Measurements from ENCODE around the gene PLD2. TPM values are rescaled to one million over a fixed set of nuclear protein-coding genes. Genes with fewer than 3 reads are reported as not detected.

PLD2 gene
- total and polyA plus RNA-seq, 2 donors (not counting 1 experiment from before 2014, with no cell fraction given): 53.1 to 69.2 TPM

DNA sequence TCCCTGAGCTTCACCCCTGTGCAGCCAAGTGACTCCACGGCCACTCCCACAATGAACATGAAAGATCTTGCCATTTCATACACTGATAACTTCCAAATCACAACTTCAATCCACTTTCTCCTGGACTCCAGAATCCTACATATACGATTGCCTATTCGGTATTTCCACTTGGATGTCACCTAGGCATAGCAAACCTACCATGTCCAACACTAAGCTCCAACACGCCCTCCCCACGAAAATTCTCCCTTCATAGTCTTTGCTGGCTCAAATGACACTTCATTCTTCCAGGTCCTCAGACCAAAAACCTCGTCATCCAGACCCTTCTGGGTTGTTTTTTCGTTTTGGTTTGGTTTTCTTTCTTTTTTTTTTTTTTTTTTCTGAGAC is 16.3 kb upstream of the PLD2 start:
- H3K9me3 ChIP-seq (ENCODE audit: control extremely low read depth in 1 of 3, control insufficient read depth in 2 of 3, insufficient read depth in 1 of 3, low read length in 2 of 3): peaks cover 0 to 21% (median 0%) of the 10 kb centered on the region in 3 donors
- H3K4me3 ChIP-seq (ENCODE audit: control extremely low read depth in 1 of 5, extremely low read depth in 1 of 5, insufficient read depth in 1 of 5, low read depth in 2 of 5, low read length in 4 of 5): peak overlapping the region; percentile 27 to 70 (median 63)
- H3K9ac ChIP-seq (ENCODE audit: low read length): peak overlapping the region; percentile 70
- H3K27ac ChIP-seq (ENCODE audit: low read length in 2 of 2): peak overlapping the region in 1 of 2 donors; percentile 53
- H3K79me2 ChIP-seq (ENCODE audit: control insufficient read depth, insufficient read depth, low read length): no peaks in the 10 kb centered on the region
- WGBS (ENCODE audit: insufficient coverage): 76% methylated on average over 3 of the region's 7 CpGs
- no peaks in the 10 kb centered on the region for H4K20me1 ChIP-seq (ENCODE audit: control insufficient read depth, insufficient read depth, low read length, poor library complexity, severe bottlenecking)
- Mint-ChIP-seq H3K9me3 (ENCODE audit: insufficient read depth) (no peaks in the 10 kb centered on the region), H3K27ac (peak overlapping the region; percentile 93), H3K27me3 (peaks cover 22% of the 10 kb centered on the region), H3K4me1 (peaks cover 26% of the 10 kb centered on the region), H3K4me3 (peak overlapping the region; percentile 94)
- TF ChIP-seq, protein P1, sequence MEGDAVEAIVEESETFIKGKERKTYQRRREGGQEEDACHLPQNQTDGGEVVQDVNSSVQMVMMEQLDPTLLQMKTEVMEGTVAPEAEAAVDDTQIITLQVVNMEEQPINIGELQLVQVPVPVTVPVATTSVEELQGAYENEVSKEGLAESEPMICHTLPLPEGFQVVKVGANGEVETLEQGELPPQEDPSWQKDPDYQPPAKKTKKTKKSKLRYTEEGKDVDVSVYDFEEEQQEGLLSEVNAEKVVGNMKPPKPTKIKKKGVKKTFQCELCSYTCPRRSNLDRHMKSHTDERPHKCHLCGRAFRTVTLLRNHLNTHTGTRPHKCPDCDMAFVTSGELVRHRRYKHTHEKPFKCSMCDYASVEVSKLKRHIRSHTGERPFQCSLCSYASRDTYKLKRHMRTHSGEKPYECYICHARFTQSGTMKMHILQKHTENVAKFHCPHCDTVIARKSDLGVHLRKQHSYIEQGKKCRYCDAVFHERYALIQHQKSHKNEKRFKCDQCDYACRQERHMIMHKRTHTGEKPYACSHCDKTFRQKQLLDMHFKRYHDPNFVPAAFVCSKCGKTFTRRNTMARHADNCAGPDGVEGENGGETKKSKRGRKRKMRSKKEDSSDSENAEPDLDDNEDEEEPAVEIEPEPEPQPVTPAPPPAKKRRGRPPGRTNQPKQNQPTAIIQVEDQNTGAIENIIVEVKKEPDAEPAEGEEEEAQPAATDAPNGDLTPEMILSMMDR (IDR thresholded peaks at IDR 0.05): no peak
- no peak for TF ChIP-seq EZH2 (IDR thresholded peaks at IDR 0.05; ENCODE audit: borderline replicate concordance, insufficient read depth, low read depth, low read length, poor library complexity, severe bottlenecking)
- no peaks in the 10 kb centered on the region for H3K36me3 ChIP-seq (replicated peaks in 1 of 2; ENCODE audit: control extremely low read depth in 1 of 2, control insufficient read depth in 1 of 2, extremely low read depth in 1 of 2, insufficient read depth in 2 of 2, low read length in 1 of 2)
- CTCF ChIA-PET: interaction anchor here (0.6 to 3.2 kb wide), 17 partner anchors 8 to 149 kb away, joined by 3 to 36 read pairs (median 5); partner anchors contain the start of genes ARRB2, MED11, MINK1 and RNF167
- H2AFZ ChIP-seq (ENCODE audit: insufficient read depth, low read depth, low read length, poor library complexity, severe bottlenecking): peak overlapping the region; percentile 86
- H3K4me2 ChIP-seq (replicated peaks; ENCODE audit: low read depth, low read length, poor library complexity, severe bottlenecking): peak overlapping the region; percentile 95
- no peak for ATAC-seq (ENCODE audit: low read depth)
- intact Hi-C loops (cut with micrococcal nuclease): loop anchor here (1.0 to 10.0 kb wide), 5 partner anchors 16 to 226 kb away; partner anchors contain the start of genes ARRB2, GGT6, MED11 and PLD2
- DNase-seq: no peak
- peaks cover 0 to 38% (median 24%) of the 10 kb centered on the region in 4 experiments for H3K27me3 ChIP-seq (replicated peaks in 1 of 4; ENCODE audit: control extremely low read depth in 1 of 4, control insufficient read depth in 3 of 4, insufficient read depth in 4 of 4, low read length in 3 of 4)
- POLR2A ChIA-PET: interaction anchor here (1.0 to 1.7 kb wide), 8 partner anchors 16 to 177 kb away, joined by 3 to 5 read pairs (median 4); partner anchors contain the start of genes MED11, MINK1, PLD2 and SPAG7
- H3K4me1 ChIP-seq (ENCODE audit: control insufficient read depth in 2 of 2, insufficient read depth in 2 of 2, low read length in 2 of 2): peaks cover 22 to 30% of the 10 kb centered on the region in 2 donors

DNA sequence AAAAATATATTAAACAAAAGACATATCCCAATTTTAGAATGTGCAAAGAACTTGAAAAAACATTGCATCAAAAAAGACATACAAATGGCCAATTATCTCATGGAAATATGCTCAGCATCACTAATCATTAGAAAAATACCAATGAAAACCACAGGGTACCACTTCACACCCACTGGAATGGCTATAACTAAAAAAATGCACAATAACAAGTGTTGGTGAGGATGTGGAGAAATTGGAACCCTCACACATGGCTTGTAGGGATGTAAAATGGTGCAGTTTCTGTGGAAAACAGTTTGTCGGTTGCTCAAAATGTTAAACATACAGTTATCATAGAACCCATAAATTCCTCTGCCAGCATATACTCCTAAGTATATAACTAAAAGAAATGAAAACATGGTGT is 11.8 kb upstream of the PLD2 start:
- Histone ChIP-seq H3K36me3 (replicated peaks in 1 of 2; ENCODE audit: control extremely low read depth in 1 of 2, control insufficient read depth in 1 of 2, extremely low read depth in 1 of 2, insufficient read depth in 2 of 2, low read length in 1 of 2) (peaks cover 0 to 22% of the 10 kb centered on the region in 2 experiments), H3K79me2 (ENCODE audit: control insufficient read depth, insufficient read depth, low read length) (peaks cover 6% of the 10 kb centered on the region), H2AFZ (ENCODE audit: insufficient read depth, low read depth, low read length, poor library complexity, severe bottlenecking) (peak overlapping the region; percentile 92), H3K4me1 (ENCODE audit: control insufficient read depth in 2 of 2, insufficient read depth in 2 of 2, low read length in 2 of 2) (peaks cover 12 to 22% of the 10 kb centered on the region in 2 donors), H3K27me3 (replicated peaks in 1 of 4; ENCODE audit: control extremely low read depth in 1 of 4, control insufficient read depth in 3 of 4, insufficient read depth in 4 of 4, low read length in 3 of 4) (no peaks in the 10 kb centered on the region), H3K9me3 (ENCODE audit: control extremely low read depth in 1 of 3, control insufficient read depth in 2 of 3, insufficient read depth in 1 of 3, low read length in 2 of 3) (no peaks in the 10 kb centered on the region), H3K4me3 (ENCODE audit: control extremely low read depth in 1 of 5, extremely low read depth in 1 of 5, insufficient read depth in 1 of 5, low read depth in 2 of 5, low read length in 4 of 5) (peak overlapping the region in 1 of 5 experiments; percentile 94), H3K27ac (ENCODE audit: low read length in 2 of 2) (no peak overlapping the region), H4K20me1 (ENCODE audit: control insufficient read depth, insufficient read depth, low read length, poor library complexity, severe bottlenecking) (no peaks in the 10 kb centered on the region), H3K4me2 (replicated peaks; ENCODE audit: low read depth, low read length, poor library complexity, severe bottlenecking) (peak overlapping the region; percentile 90), H3K9ac (ENCODE audit: low read length) (no peak overlapping the region)
- Mint-ChIP-seq H3K27ac (peak overlapping the region; percentile 97), H3K4me1 (peaks cover 19% of the 10 kb centered on the region), H3K27me3 (no peaks in the 10 kb centered on the region), H3K9me3 (ENCODE audit: insufficient read depth) (no peaks in the 10 kb centered on the region), H3K4me3 (no peak overlapping the region)
- intact Hi-C loops (cut with micrococcal nuclease): loop anchor here (10.0 kb wide), 1 partner anchor 230 kb away; the partner anchor contains the start of gene GGT6
- no CpG with 5 or more reads among the region's 1 CpG for WGBS (ENCODE audit: insufficient coverage)
- ChIA-PET POLR2A (no interaction called here), CTCF (no interaction called here)
- ATAC-seq (ENCODE audit: low read depth) (no peak), DNase-seq (no peak)
- no peak for TF ChIP-seq EZH2 (IDR thresholded peaks at IDR 0.05; ENCODE audit: borderline replicate concordance, insufficient read depth, low read depth, low read length, poor library complexity, severe bottlenecking)
- TF ChIP-seq, protein P1 (IDR thresholded peaks at IDR 0.05): no peak

Measured in B cell (primary cell).